ENCODE data around the gene RIF1. TPM values are rescaled to one million over a fixed set of nuclear protein-coding genes. Genes with fewer than 3 reads are reported as not detected.

The RIF1 gene
- total and polyA plus RNA-seq, 9 of the 15 experiments (the other 6 are each of a cell fraction or from before 2014, with no cell fraction given): 11.0 to 109 (median 44.2) TPM

DNA sequence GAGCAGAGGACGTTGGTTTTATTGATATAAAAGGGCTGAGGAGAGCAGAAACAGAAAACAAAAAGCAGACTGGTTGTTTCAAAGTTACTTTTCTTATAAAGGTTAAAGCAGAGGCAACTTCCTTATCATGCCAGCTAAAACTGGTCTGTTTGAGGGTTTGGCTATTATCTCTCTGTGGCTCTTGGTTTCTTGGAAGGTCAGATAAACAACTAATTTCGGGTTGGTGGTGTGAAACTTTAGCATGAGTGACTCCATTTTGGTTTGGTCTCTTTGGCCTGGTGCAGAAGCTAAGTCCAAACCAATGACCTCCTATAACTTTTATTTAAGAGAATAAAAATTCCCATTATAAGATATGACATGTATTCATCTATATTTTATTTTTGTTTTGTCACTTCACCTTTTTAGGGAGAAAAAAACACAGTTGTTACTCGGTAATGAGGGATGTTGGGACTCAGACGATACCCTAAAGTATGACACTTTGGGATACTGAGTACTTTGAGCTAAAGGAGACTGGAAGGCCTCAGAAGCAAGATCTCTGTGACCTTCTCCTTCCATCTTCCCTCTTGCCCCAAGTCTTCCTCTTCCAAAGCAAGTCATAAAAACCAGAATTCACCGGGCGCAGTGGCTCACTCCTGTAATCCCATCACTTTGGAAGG, 29.0 kb upstream of the RIF1 start (continued):
- TF ChIP-seq ZNF239 (CRISPR knock-in tag; IDR thresholded peaks at IDR 0.05) (peak; percentile 95), ZC3H4 (CRISPR knock-in tag; IDR thresholded peaks at IDR 0.05; ENCODE audit: borderline replicate concordance) (no peak), ZNF175 (CRISPR knock-in tag; IDR thresholded peaks at IDR 0.05; ENCODE audit: low read depth) (peak; percentile 100), HMG20A (CRISPR knock-in tag; conservative IDR thresholded peaks at IDR 0.05) (peak; percentile 93), GTF2E2 (tag; IDR thresholded peaks at IDR 0.05) (peak; percentile 90), ZNF583 (CRISPR knock-in tag; IDR thresholded peaks at IDR 0.05) (peak; percentile 99), TEAD2 (tag; IDR thresholded peaks at IDR 0.05) (peak; percentile 91), HDAC8 (tag; IDR thresholded peaks at IDR 0.05) (peak; percentile 97), NCOA4 (IDR thresholded peaks at IDR 0.05; ENCODE audit: partially characterized antibody) (no peak), NFE2 (IDR thresholded peaks at IDR 0.05; ENCODE audit: low read depth) (no peak), PTRF (tag; IDR thresholded peaks at IDR 0.05) (peak; percentile 96), ZNF699 (CRISPR knock-in tag; IDR thresholded peaks at IDR 0.05; ENCODE audit: insufficient replicate concordance) (peak; percentile 79)
- TF ChIP-seq, protein P1, sequence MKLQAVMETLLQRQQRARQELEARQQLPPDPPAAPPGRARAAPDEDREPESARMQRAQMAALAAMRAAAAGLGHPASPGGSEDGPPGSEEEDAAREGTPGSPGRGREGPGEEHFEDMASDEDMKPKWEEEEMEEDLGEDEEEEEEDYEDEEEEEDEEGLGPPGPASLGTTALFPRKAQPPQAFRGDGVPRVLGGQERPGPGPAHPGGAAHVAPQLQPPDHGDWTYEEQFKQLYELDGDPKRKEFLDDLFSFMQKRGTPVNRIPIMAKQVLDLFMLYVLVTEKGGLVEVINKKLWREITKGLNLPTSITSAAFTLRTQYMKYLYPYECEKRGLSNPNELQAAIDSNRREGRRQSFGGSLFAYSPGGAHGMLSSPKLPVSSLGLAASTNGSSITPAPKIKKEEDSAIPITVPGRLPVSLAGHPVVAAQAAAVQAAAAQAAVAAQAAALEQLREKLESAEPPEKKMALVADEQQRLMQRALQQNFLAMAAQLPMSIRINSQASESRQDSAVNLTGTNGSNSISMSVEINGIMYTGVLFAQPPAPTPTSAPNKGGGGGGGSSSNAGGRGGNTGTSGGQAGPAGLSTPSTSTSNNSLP (IDR thresholded peaks at IDR 0.05; ENCODE audit: borderline replicate concordance, low read depth, low read length): 0 out of 2 replicates have a peak, but pooled peaks have one; percentile 29
- TF ChIP-seq, protein P2, sequence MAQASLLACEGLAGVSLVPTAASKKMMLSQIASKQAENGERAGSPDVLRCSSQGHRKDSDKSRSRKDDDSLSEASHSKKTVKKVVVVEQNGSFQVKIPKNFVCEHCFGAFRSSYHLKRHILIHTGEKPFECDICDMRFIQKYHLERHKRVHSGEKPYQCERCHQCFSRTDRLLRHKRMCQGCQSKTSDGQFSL (CRISPR knock-in tag; IDR thresholded peaks at IDR 0.05): no peak
- TF ChIP-seq, protein P2 (tag; IDR thresholded peaks at IDR 0.05): peak in 1 of 2 experiments; percentile 99; a peak in 2 of 4 replicates
- TF ChIP-seq, protein P3, sequence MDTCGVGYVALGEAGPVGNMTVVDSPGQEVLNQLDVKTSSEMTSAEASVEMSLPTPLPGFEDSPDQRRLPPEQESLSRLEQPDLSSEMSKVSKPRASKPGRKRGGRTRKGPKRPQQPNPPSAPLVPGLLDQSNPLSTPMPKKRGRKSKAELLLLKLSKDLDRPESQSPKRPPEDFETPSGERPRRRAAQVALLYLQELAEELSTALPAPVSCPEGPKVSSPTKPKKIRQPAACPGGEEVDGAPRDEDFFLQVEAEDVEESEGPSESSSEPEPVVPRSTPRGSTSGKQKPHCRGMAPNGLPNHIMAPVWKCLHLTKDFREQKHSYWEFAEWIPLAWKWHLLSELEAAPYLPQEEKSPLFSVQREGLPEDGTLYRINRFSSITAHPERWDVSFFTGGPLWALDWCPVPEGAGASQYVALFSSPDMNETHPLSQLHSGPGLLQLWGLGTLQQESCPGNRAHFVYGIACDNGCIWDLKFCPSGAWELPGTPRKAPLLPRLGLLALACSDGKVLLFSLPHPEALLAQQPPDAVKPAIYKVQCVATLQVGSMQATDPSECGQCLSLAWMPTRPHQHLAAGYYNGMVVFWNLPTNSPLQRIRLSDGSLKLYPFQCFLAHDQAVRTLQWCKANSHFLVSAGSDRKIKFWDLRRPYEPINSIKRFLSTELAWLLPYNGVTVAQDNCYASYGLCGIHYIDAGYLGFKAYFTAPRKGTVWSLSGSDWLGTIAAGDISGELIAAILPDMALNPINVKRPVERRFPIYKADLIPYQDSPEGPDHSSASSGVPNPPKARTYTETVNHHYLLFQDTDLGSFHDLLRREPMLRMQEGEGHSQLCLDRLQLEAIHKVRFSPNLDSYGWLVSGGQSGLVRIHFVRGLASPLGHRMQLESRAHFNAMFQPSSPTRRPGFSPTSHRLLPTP (IDR thresholded peaks at IDR 0.05; ENCODE audit: borderline replicate concordance, extremely low read depth, insufficient read length): no peak
- TF ChIP-seq, protein P4, sequence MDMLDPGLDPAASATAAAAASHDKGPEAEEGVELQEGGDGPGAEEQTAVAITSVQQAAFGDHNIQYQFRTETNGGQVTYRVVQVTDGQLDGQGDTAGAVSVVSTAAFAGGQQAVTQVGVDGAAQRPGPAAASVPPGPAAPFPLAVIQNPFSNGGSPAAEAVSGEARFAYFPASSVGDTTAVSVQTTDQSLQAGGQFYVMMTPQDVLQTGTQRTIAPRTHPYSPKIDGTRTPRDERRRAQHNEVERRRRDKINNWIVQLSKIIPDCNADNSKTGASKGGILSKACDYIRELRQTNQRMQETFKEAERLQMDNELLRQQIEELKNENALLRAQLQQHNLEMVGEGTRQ (CRISPR knock-in tag; IDR thresholded peaks at IDR 0.05): no peak
- TF ChIP-seq, protein P5, sequence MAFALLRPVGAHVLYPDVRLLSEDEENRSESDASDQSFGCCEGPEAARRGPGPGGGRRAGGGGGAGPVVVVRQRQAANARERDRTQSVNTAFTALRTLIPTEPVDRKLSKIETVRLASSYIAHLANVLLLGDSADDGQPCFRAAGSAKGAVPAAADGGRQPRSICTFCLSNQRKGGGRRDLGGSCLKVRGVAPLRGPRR (CRISPR knock-in tag; IDR thresholded peaks at IDR 0.05): peak; percentile 86
- TF ChIP-seq, protein P6, sequence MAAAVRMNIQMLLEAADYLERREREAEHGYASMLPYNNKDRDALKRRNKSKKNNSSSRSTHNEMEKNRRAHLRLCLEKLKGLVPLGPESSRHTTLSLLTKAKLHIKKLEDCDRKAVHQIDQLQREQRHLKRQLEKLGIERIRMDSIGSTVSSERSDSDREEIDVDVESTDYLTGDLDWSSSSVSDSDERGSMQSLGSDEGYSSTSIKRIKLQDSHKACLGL (CRISPR knock-in tag; IDR thresholded peaks at IDR 0.05; ENCODE audit: borderline replicate concordance, poor library complexity, severe bottlenecking): no peak

Measured in K562 (cell line).